GM06990 (cell line): ENCODE results near the gene ELP4.
A peak's percentile ranks its signal among the peaks of the same experiment; 100 is the strongest.

ENCODE experiments used
- DNase-seq: peaks from one replicate; pipeline ENCODE4 v3.0.0-alpha.2; 2011; ENCODE audit not compliant: insufficient read length; ENCODE audit errors: extremely low read depth
- H3K27me3 ChIP-seq: replicated peaks from 2 replicates; pipeline ENCODE4 v1.6.0; 2011; ENCODE audit warnings: low read length; ENCODE audit not compliant: control insufficient read depth, insufficient read depth
- H3K36me3 ChIP-seq: 2 replicates; pipeline ENCODE4 v1.5.1; 2011; ENCODE audit warnings: low read length; ENCODE audit not compliant: control insufficient read depth, insufficient read depth
- H3K4me3 ChIP-seq: replicated peaks from 2 replicates; pipeline ENCODE4 v1.5.1; 2011; ENCODE audit warnings: low read depth, mild to moderate bottlenecking, control low read depth, low read length
- TF ChIP-seq, protein P1 (sequence below): IDR thresholded peaks from 2 replicates; pipeline ENCODE4 v1.5.1; 2011; ENCODE audit warnings: low read length, control low read depth, mild to moderate bottlenecking, inconsistent platforms; ENCODE audit not compliant: insufficient read depth, poor library complexity, severe bottlenecking

Gene ELP4

DNA sequence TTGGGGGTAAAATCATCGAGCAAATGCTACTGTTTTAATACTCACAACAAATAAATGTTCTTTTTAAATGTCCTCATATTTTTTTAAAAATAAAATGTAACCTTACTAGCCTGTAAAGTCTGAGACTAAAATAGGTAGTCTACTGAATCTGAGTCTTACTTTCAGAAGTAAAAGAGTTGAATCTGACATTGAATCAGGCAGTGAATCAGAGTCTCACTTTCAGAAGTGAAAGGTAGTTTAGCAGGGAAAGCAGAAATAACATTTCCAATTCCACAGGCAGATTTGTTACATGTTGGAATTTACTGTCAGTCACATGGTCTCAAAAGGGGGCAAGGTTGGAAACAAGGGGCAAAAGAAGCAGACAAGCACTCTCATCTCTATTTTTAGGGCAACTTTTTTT is 143.0 kb downstream of the ELP4 start:
- Histone ChIP-seq H3K27me3 (no peaks in the 10 kb centered on the region), H3K36me3 (no peaks in the 10 kb centered on the region; the same call in 1 of the 2 replicates), H3K4me3 (no peak overlapping the region)
- DNase-seq = peak; percentile 3
- TF ChIP-seq, protein P1, sequence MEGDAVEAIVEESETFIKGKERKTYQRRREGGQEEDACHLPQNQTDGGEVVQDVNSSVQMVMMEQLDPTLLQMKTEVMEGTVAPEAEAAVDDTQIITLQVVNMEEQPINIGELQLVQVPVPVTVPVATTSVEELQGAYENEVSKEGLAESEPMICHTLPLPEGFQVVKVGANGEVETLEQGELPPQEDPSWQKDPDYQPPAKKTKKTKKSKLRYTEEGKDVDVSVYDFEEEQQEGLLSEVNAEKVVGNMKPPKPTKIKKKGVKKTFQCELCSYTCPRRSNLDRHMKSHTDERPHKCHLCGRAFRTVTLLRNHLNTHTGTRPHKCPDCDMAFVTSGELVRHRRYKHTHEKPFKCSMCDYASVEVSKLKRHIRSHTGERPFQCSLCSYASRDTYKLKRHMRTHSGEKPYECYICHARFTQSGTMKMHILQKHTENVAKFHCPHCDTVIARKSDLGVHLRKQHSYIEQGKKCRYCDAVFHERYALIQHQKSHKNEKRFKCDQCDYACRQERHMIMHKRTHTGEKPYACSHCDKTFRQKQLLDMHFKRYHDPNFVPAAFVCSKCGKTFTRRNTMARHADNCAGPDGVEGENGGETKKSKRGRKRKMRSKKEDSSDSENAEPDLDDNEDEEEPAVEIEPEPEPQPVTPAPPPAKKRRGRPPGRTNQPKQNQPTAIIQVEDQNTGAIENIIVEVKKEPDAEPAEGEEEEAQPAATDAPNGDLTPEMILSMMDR = no peak

DNA sequence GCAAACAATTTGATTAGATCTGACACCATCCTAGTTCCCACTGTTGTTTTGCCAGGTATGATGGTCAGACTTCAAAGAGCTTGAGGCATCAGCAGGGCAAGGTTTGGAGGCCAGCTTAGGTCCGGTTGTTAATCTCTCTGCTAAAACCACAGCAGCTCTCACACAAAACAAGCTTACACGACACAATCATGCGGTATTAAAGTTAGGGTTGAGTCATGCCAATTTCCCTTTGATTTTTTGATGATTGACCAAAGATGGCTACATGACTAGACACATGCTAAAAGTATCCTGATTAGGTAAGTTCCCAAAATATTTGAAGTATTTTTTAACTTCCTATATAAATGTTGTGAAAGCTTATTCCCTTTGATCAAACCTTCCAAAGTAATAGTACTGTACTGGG is 145.9 kb downstream of the ELP4 start:
- DNase-seq = no peak
- no peaks in the 10 kb centered on the region; the same call in 1 of the 2 replicates for H3K36me3 ChIP-seq
- TF ChIP-seq, protein P1 = no peak
- no peak overlapping the region for H3K4me3 ChIP-seq
- no peaks in the 10 kb centered on the region for H3K27me3 ChIP-seq

DNA sequence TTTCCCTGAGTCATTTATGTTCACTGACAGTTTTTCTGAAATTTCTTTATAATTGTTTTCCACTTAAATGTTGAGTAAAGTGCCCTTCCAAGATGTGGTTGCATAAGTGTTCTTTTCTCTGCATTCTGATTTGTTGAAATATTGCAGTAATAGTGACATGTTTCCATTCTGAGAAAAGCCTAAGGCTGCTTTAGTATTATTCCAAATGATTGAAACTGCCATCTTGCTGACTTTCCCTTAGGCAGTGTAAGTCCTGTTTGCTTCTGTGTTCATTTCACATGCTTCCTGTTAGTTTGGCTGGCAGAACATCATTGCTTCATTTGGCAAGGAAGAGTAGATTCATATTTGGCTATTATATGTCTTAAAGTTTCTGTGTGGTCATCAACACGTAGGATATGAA is 146.5 kb downstream of the ELP4 start:
- no peaks in the 10 kb centered on the region; the same call in 1 of the 2 replicates for H3K36me3 ChIP-seq
- H3K4me3 ChIP-seq = no peak overlapping the region
- DNase-seq = no peak
- TF ChIP-seq, protein P1 = no peak
- no peaks in the 10 kb centered on the region for H3K27me3 ChIP-seq

DNA sequence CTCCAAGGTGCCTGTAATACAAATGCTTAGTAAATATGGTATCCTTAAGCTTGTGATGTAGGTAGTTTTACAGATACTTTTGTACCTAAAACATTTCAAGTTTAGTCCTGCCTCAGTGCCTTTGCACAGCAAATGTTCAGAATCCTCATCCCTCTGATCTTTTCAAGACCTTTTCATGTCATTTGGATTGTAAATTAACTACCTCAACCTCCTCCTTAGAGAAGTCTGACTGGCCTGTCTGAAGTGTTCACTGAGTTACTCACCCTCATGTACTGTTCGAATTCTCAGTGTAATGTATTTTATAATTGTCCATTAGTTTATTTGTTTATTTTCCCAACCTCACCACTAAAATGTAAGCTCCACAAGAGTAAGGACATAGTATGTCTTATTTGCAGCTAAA is 147.5 kb downstream of the ELP4 start:
- no peak overlapping the region for H3K4me3 ChIP-seq
- no peaks in the 10 kb centered on the region; the same call in 1 of the 2 replicates for H3K36me3 ChIP-seq
- TF ChIP-seq, protein P1 = no peak
- no peak for DNase-seq
- H3K27me3 ChIP-seq = no peaks in the 10 kb centered on the region

DNA sequence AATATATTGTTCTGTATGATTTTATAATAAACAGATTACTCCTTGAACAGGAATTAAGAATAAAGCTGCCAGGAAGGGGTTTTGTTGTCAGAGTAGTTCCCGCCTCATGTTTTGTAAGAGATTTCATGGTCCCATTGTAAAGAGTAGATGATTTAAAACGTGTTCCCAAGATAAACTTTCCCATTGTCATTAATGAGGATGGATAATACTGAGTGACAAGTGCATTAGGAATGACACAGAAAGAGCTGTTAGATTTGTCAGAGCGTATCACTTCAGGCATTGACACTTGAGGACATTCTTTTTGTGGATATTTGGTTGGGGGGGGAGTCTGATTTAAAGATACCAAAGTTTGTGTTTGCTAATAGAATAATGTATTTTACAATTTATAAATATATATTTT is 154.6 kb downstream of the ELP4 start:
- no peak for DNase-seq
- H3K27me3 ChIP-seq = no peaks in the 10 kb centered on the region
- TF ChIP-seq, protein P1 = no peak
- H3K36me3 ChIP-seq = no peaks in the 10 kb centered on the region
- no peak overlapping the region for H3K4me3 ChIP-seq

DNA sequence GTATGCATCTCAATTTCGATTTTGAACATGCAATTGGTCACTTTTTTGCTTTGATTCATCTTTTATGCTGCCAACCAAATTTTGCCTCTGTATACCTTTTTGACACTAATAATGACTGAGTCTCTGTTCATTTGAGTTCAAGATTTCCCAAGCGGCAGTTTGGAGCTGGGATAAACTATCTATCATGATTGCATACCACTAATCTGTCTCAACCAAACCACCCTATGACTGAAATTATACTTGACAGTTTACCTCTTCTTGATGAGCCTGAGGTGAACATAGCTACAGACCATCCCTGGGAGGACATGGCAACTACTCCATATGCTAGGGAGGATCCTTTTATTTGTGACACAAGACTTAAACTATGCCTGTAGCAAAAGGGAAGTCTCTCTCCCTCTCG is 155.4 kb downstream of the ELP4 start:
- H3K4me3 ChIP-seq = no peak overlapping the region
- TF ChIP-seq, protein P1 = no peak

More for the DNA sequence above, 155.4 kb downstream of the ELP4 start:
- no peaks in the 10 kb centered on the region for H3K27me3 ChIP-seq
- no peaks in the 10 kb centered on the region for H3K36me3 ChIP-seq
- DNase-seq = no peak
